Ascending aorta (tissue), 2 donors: ENCODE data around the gene IGSF11. TPM values are rescaled to one million over a fixed set of nuclear protein-coding genes. Genes with fewer than 3 reads are reported as not detected.
"Not testable (repeated sequence)": the region's sequence is repeated elsewhere in the genome, so short reads cannot be mapped to it uniquely, and the experiment has no call there.

Experiments
- DNase-seq, 2 donors: peaks; one replicate each; pipeline ENCODE4 v3.0.0-alpha.2; 2019; ENCODE audit warnings: low spot score in 2 of 2
- H3K27ac ChIP-seq, 2 donors: fragments of 200-600 bp; sonication (generic); one replicate each; pipeline ENCODE4 v1.5.1; 2016 to 2017; ENCODE audit warnings: mild to moderate bottlenecking in 1 of 2
- H3K27me3 ChIP-seq: fragments of 200-600 bp; sonication (generic); one replicate; pipeline ENCODE4 v1.5.1; 2017
- H3K36me3 ChIP-seq, 2 donors: fragments of 200-600 bp; sonication (generic); one replicate each; pipeline ENCODE4 v1.5.1; 2016
- H3K4me1 ChIP-seq, 2 donors: fragments of 200-600 bp; sonication (generic); one replicate each; pipeline ENCODE4 v1.5.1; 2016 to 2017; ENCODE audit warnings: mild to moderate bottlenecking in 1 of 2
- H3K4me3 ChIP-seq, 2 donors: fragments of 200-600 bp; sonication (generic); one replicate each; pipeline ENCODE4 v1.5.1; 2016 to 2017; ENCODE audit warnings: mild to moderate bottlenecking in 1 of 2
- H3K9me3 ChIP-seq, 2 donors: fragments of 200-600 bp; sonication (generic); one replicate each; pipeline ENCODE4 v1.5.1; 2016
- intact Hi-C: fragments of 100-400 bp; cut with DNase I; formaldehyde crosslinking; loops from one replicate; pipeline ENCODE4 v1.15.1; 2023
- total RNA-seq: library from RNA; depleted of rRNA; stranded (reverse); fragments of >200 nt; gene quantifications from one replicate; pipeline ENCODE4 v1.1.0, GENCODE V29; 2016
- TF ChIP-seq, protein P1 (sequence below), 3 experiments: fragments of 200-600 bp in 2 of 3; fragments of 450-650 bp in 1 of 3; sonication (generic) in 2 of 3; IDR thresholded peaks; one replicate each; pipeline ENCODE4 v1.5.1; 2016 to 2019; ENCODE audit warnings: antibody characterized with exemption in 3 of 3, mild to moderate bottlenecking in 1 of 3, moderate library complexity in 1 of 3

The IGSF11 gene
- total RNA-seq, 1 donor from 2014 or later: not detected

DNA sequence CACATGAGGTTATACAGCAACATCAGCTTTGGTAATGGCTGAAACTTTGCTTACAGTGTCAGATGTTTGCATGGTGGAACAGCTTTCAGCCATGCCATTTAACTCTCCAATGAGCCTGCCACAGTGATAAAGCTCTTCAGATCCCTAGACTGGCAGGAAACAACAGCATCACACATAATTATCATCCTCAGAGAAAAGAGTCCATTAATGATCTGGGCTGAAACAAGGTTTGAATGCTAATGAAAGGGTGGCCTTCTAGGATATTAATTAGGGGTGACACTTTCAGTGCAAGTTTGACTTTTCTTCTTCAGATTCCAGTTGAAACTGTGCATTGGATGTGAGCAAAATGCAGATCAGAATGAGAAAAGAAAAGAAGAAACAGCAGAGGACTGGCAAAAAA is 166.6 kb downstream of the IGSF11 start:
- Histone ChIP-seq H3K36me3 (no peaks in the 10 kb centered on the region), H3K4me3 (no peak overlapping the region), H3K27ac (no peak overlapping the region), H3K27me3 (no peaks in the 10 kb centered on the region), H3K9me3 (no peaks in the 10 kb centered on the region), H3K4me1 (no peaks in the 10 kb centered on the region)
- TF ChIP-seq, protein P1, sequence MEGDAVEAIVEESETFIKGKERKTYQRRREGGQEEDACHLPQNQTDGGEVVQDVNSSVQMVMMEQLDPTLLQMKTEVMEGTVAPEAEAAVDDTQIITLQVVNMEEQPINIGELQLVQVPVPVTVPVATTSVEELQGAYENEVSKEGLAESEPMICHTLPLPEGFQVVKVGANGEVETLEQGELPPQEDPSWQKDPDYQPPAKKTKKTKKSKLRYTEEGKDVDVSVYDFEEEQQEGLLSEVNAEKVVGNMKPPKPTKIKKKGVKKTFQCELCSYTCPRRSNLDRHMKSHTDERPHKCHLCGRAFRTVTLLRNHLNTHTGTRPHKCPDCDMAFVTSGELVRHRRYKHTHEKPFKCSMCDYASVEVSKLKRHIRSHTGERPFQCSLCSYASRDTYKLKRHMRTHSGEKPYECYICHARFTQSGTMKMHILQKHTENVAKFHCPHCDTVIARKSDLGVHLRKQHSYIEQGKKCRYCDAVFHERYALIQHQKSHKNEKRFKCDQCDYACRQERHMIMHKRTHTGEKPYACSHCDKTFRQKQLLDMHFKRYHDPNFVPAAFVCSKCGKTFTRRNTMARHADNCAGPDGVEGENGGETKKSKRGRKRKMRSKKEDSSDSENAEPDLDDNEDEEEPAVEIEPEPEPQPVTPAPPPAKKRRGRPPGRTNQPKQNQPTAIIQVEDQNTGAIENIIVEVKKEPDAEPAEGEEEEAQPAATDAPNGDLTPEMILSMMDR (IDR thresholded peaks at IDR 0.05): no peak
- DNase-seq: no peak
- intact Hi-C loops: no loop called here

DNA sequence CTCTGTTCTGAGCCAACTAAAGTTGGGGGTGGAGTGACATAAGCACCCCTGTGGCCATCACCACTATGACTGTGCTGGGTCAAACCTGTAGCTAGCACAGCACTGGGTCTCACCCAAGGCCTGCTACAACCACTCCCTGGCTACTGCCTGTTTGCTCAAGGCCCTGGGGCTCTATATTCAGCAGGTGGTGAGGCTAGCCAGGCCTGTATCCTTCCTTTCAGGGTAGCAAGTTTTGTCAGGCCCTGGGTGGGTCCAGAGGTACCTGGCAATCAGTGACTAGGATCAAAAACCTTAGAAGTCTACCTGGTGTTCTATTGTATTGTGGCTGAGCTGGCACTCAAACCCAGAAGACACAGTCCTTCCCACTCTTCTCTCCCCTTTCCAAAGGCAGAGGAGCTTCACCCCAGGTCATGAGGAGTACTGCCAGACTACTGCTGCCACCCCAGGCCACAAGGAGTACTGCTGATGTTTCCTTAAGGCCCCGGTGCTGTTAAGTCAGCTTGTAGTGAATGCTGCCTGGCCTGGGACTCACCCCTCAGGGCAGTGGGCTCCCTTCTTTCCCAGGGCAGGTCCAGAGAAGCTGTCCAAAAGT is 170.8 kb downstream of the IGSF11 start:
- no peaks in the 10 kb centered on the region for H3K4me1 ChIP-seq
- intact Hi-C loops: no loop called here

DNA sequence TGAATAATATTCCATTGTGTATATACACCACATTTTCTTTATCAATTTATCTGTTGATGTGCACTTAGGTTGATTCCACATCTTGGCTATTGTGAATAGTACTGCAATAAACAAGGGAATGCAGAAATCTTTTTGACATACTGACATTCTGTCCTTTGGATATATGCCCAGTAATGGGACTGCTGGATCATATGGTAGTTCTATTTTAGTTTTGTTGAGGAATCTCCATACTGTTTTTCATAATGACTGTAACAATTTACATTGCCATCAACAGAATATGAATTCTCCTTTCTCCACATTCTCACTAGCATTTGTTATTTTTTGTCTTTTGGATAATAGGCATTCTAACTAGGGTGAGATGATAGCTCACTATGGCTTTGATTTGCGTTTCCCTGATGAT is 174.7 kb downstream of the IGSF11 start:
- H3K4me3 ChIP-seq: no peak overlapping the region
- TF ChIP-seq, protein P1 (IDR thresholded peaks at IDR 0.05): no peak
- intact Hi-C loops: no loop called here
- H3K4me1 ChIP-seq: no peaks in the 10 kb centered on the region
- no peak overlapping the region for H3K27ac ChIP-seq
- DNase-seq: no peak
- no peaks in the 10 kb centered on the region for H3K36me3 ChIP-seq
- no peaks in the 10 kb centered on the region for H3K27me3 ChIP-seq
- no peaks in the 10 kb centered on the region for H3K9me3 ChIP-seq

More for the DNA sequence above, 170.8 kb downstream of the IGSF11 start:
- Histone ChIP-seq H3K36me3 (no peaks in the 10 kb centered on the region), H3K4me3 (no peak overlapping the region), H3K27ac (no peak overlapping the region), H3K27me3 (no peaks in the 10 kb centered on the region), H3K9me3 (no peaks in the 10 kb centered on the region)
- TF ChIP-seq, protein P1 (IDR thresholded peaks at IDR 0.05): no peak
- DNase-seq: no peak

DNA sequence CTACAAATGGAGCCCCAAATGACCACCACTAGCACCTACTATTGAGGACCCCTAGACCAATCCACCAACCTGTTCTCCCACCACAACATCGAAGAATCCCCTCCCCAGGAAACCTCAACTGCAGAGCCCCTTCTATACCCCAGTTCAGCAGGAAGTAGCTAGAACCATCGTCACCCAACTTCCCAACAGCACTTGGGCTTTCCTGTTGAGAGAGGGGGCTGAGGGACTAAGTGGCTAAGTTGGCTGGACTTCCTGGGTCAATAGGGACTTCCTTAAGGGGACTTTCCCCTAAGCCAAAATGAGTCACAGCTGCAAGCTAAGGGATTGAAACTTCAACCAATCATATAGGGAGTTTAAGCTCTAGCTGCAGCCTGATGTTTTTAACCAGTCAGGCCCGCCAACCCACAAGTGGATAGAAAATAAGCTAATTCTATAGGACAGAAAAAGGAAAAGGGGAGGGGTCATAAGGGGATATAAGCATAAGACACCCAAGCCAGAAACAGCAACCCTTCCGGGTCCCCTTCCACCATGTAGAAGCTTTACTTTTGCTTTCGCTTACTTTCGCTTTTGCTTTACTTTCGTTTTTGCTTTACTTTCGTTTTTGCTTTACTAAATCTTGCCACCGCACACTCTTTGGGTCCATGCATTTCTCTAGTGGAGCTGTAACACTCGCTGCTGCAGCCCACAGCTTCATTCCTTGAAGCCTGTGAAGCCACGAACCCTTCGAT is 183.0 kb downstream of the IGSF11 start:
- H3K36me3 ChIP-seq, H3K27me3 ChIP-seq, H3K4me1 ChIP-seq, intact Hi-C loops, H3K4me3 ChIP-seq, H3K9me3 ChIP-seq, DNase-seq, H3K27ac ChIP-seq: not testable (repeated sequence)

DNA sequence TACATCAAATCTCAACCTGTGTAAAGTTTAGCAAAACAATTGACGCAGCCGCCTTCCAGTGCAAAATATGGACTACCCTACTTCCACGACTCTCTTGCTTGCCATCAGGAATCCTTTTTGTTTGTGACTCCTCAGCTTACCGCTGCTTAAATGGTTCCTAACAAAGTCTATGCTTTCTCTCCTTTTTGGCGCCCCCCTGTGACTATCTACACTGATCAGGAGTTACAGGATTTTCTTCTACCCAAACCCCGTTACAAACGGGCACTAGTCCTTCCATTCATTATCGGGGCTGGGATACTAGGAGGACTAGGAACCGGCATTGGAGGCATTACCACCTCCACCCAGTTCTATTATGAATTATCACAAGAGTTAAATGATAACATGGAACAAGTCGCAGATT is 184.0 kb downstream of the IGSF11 start:
- no peaks in the 10 kb centered on the region for H3K36me3 ChIP-seq
- no peaks in the 10 kb centered on the region for H3K4me1 ChIP-seq
- H3K27me3 ChIP-seq: no peaks in the 10 kb centered on the region
- TF ChIP-seq, protein P1 (IDR thresholded peaks at IDR 0.05): no peak
- no peak for DNase-seq
- H3K9me3 ChIP-seq: no peaks in the 10 kb centered on the region
- H3K4me3 ChIP-seq: no peak overlapping the region
- intact Hi-C loops: no loop called here
- H3K27ac ChIP-seq: no peak overlapping the region

Other genes with a start within 250 kb of the IGSF11 start
- not detected for gene TEX55, start 111.3 kb upstream of the IGSF11 start, total RNA-seq
- gene UPK1B, start 138.8 kb upstream of the IGSF11 start, total RNA-seq: not detected
- gene B4GALT4, start 206.0 kb upstream of the IGSF11 start, total RNA-seq: 6.4 TPM